ENCODE data around the gene PGM5.
"Not testable (repeated sequence)": the region's sequence is repeated elsewhere in the genome, so short reads cannot be mapped to it uniquely, and the experiment has no call there.

The PGM5 gene

GRCh38 chr9:68377723-68378122 lies 21.3 kb downstream of the PGM5 start:
- DNase-seq (ENCODE audit: low read depth), result not testable (repeated sequence)

- DNase-seq (ENCODE audit: low read depth), result not testable (repeated sequence)
Observed at GRCh38 chr9:68383894-68384293, 27.5 kb downstream of the PGM5 start.

- not testable (repeated sequence) for DNase-seq (ENCODE audit: low read depth)
Observed at GRCh38 chr9:68389558-68389957, 33.1 kb downstream of the PGM5 start.

- not testable (repeated sequence) for DNase-seq (ENCODE audit: low read depth)
Observed at GRCh38 chr9:68390737-68391136, 34.3 kb downstream of the PGM5 start.

GRCh38 chr9:68396411-68397094 lies 40.1 kb downstream of the PGM5 start:
- DNase-seq (ENCODE audit: low read depth), result not testable (repeated sequence)

GRCh38 chr9:68397095-68397423 lies 40.6 kb downstream of the PGM5 start:
- DNase-seq (ENCODE audit: low read depth), result not testable (repeated sequence)

GRCh38 chr9:68397796-68398195 lies 41.4 kb downstream of the PGM5 start:
- not testable (repeated sequence) for DNase-seq (ENCODE audit: low read depth)

- DNase-seq (ENCODE audit: low read depth), result not testable (repeated sequence)
Observed at GRCh38 chr9:68398324-68398723, 41.9 kb downstream of the PGM5 start.

- not testable (repeated sequence) for DNase-seq (ENCODE audit: low read depth)
Observed at GRCh38 chr9:68404421-68405185, 48.2 kb downstream of the PGM5 start.

GRCh38 chr9:68411865-68412264 lies 55.5 kb downstream of the PGM5 start:
- DNase-seq (ENCODE audit: low read depth), result not testable (repeated sequence)

- DNase-seq (ENCODE audit: low read depth), result not testable (repeated sequence)
Observed at GRCh38 chr9:68412754-68413153, 56.3 kb downstream of the PGM5 start.

GRCh38 chr9:68415065-68415464 lies 58.7 kb downstream of the PGM5 start:
- not testable (repeated sequence) for DNase-seq (ENCODE audit: low read depth)

GRCh38 chr9:68416936-68417564 lies 60.6 kb downstream of the PGM5 start:
- DNase-seq (ENCODE audit: low read depth), result no peak

- no peak for DNase-seq (ENCODE audit: low read depth)
Observed at GRCh38 chr9:68417762-68418161, 61.4 kb downstream of the PGM5 start.

GRCh38 chr9:68418259-68418845 lies 61.9 kb downstream of the PGM5 start:
- DNase-seq (ENCODE audit: low read depth), result no peak

GRCh38 chr9:68419901-68420300 lies 63.5 kb downstream of the PGM5 start:
- DNase-seq (ENCODE audit: low read depth), result no peak

- no peak for DNase-seq (ENCODE audit: low read depth)
Observed at GRCh38 chr9:68426755-68427154, 70.3 kb downstream of the PGM5 start.

GRCh38 chr9:68427216-68427977 lies 71.0 kb downstream of the PGM5 start:
- DNase-seq (ENCODE audit: low read depth), result no peak

- no peak for DNase-seq (ENCODE audit: low read depth)
Observed at GRCh38 chr9:68428481-68428880, 72.1 kb downstream of the PGM5 start.

- no peak for DNase-seq (ENCODE audit: low read depth)
Observed at GRCh38 chr9:68429631-68430030, 73.2 kb downstream of the PGM5 start.

- DNase-seq (ENCODE audit: low read depth), result no peak
Observed at GRCh38 chr9:68431307-68431706, 74.9 kb downstream of the PGM5 start.

GRCh38 chr9:68433531-68434110 lies 77.2 kb downstream of the PGM5 start:
- no peak for DNase-seq (ENCODE audit: low read depth)
